Endothelial cell (in vitro differentiated cells): ENCODE results near the gene CADPS. TPM values are rescaled to one million over a fixed set of nuclear protein-coding genes. Genes with fewer than 3 reads are reported as not detected.

ENCODE experiments used
- DNase-seq: peaks from one replicate; pipeline ENCODE4 v3.0.0; 2021; ENCODE audit warnings: low spot score
- H3K27ac Mint-ChIP-seq: one replicate; pipeline ENCODE4 v1.8.0; 2021; ENCODE audit warnings: mixed read lengths, inconsistent platforms; ENCODE audit not compliant: unreplicated experiment
- H3K27me3 Mint-ChIP-seq: one replicate; pipeline ENCODE4 v1.8.0; 2021; ENCODE audit warnings: mild to moderate bottlenecking, moderate library complexity, mixed read lengths, inconsistent platforms; ENCODE audit not compliant: unreplicated experiment
- H3K36me3 Mint-ChIP-seq: one replicate; pipeline ENCODE4 v1.8.0; 2021; ENCODE audit warnings: mild to moderate bottlenecking, low read depth, mixed read lengths, inconsistent platforms; ENCODE audit not compliant: unreplicated experiment
- H3K4me1 Mint-ChIP-seq: one replicate; pipeline ENCODE4 v1.8.0; 2021; ENCODE audit warnings: mild to moderate bottlenecking, mixed read lengths, inconsistent platforms; ENCODE audit not compliant: unreplicated experiment
- H3K4me3 Mint-ChIP-seq: one replicate; pipeline ENCODE4 v1.8.0; 2021; ENCODE audit warnings: mild to moderate bottlenecking, mixed read lengths, inconsistent platforms; ENCODE audit not compliant: unreplicated experiment
- H3K9me3 Mint-ChIP-seq: one replicate; pipeline ENCODE4 v1.8.0; 2021; ENCODE audit warnings: mixed read lengths, inconsistent platforms; ENCODE audit not compliant: unreplicated experiment
- CTCF ChIP-seq: fragments of 200-600 bp; sonication (generic); IDR thresholded peaks from one replicate; pipeline ENCODE4 v1.5.0; 2021; ENCODE audit warnings: antibody characterized with exemption; ENCODE audit not compliant: unreplicated experiment
- total RNA-seq: library from RNA; stranded (reverse); fragmentation: NEBNext Ultra II Directional; extraction: Animal tissue kit (Norgen Biotek cat#: 25700); gene quantifications from one replicate; pipeline ENCODE4 v1.2.1, GENCODE V29; 2021; ENCODE audit not compliant: unreplicated experiment

CADPS gene
- total RNA-seq, 1 donor from 2014 or later: 0.26 TPM

- no peaks in the 10 kb centered on the region for H3K36me3 Mint-ChIP-seq
- H3K9me3 Mint-ChIP-seq: no peaks in the 10 kb centered on the region
- H3K27me3 Mint-ChIP-seq: no peaks in the 10 kb centered on the region
- peaks cover 19% of the 10 kb centered on the region for H3K4me1 Mint-ChIP-seq
- DNase-seq: no peak
- H3K27ac Mint-ChIP-seq: no peak overlapping the region
- no peak overlapping the region for H3K4me3 Mint-ChIP-seq
- no peak for TF ChIP-seq CTCF
Measured at GRCh38 chr3:62815981-62816380, 59.2 kb downstream of the CADPS start.

GRCh38 chr3:62812631-62813030 is 62.6 kb downstream of the CADPS start:
- no peak overlapping the region for H3K27ac Mint-ChIP-seq
- H3K4me1 Mint-ChIP-seq: peaks cover 16% of the 10 kb centered on the region
- no peak for DNase-seq
- H3K27me3 Mint-ChIP-seq: no peaks in the 10 kb centered on the region
- H3K36me3 Mint-ChIP-seq: no peaks in the 10 kb centered on the region
- no peaks in the 10 kb centered on the region for H3K9me3 Mint-ChIP-seq
- no peak for TF ChIP-seq CTCF
- H3K4me3 Mint-ChIP-seq: no peak overlapping the region

- Mint-ChIP-seq H3K4me3 (no peak overlapping the region), H3K27ac (no peak overlapping the region), H3K36me3 (no peaks in the 10 kb centered on the region), H3K9me3 (no peaks in the 10 kb centered on the region), H3K4me1 (peaks cover 7% of the 10 kb centered on the region), H3K27me3 (no peaks in the 10 kb centered on the region)
- DNase-seq: no peak
- no peak for TF ChIP-seq CTCF
Measured at GRCh38 chr3:62811119-62811518, 64.1 kb downstream of the CADPS start.

GRCh38 chr3:62809369-62809768 is 65.8 kb downstream of the CADPS start:
- no peaks in the 10 kb centered on the region for H3K9me3 Mint-ChIP-seq
- peaks cover 7% of the 10 kb centered on the region for H3K4me1 Mint-ChIP-seq
- H3K36me3 Mint-ChIP-seq: no peaks in the 10 kb centered on the region
- H3K27me3 Mint-ChIP-seq: no peaks in the 10 kb centered on the region
- no peak overlapping the region for H3K27ac Mint-ChIP-seq
- H3K4me3 Mint-ChIP-seq: no peak overlapping the region
- no peak for DNase-seq
- TF ChIP-seq CTCF: no peak

GRCh38 chr3:62805580-62806277 is 69.5 kb downstream of the CADPS start:
- no peak for DNase-seq
- Mint-ChIP-seq H3K27me3 (no peaks in the 10 kb centered on the region), H3K9me3 (no peaks in the 10 kb centered on the region), H3K36me3 (no peaks in the 10 kb centered on the region), H3K27ac (no peak overlapping the region), H3K4me1 (peaks cover 7% of the 10 kb centered on the region), H3K4me3 (no peak overlapping the region)
- TF ChIP-seq CTCF: no peak
